ENCODE results near the gene TBX19.

Gene TBX19

GRCh38 chr1:168319691-168320090 lies 39.0 kb downstream of the TBX19 start:
- Histone ChIP-seq H3K23ac (ENCODE audit: low read length in 2 of 2) (no peak overlapping the region), H2AK5ac (ENCODE audit: low read length, severe bottlenecking) (no peak overlapping the region), H3K27ac (ENCODE audit: low read length, poor library complexity, severe bottlenecking) (no peak overlapping the region), H4K8ac (ENCODE audit: low read length) (no peak overlapping the region), H3K14ac (ENCODE audit: low read length in 2 of 2) (no peak overlapping the region), H3K9me3 (ENCODE audit: control insufficient read depth, low read length) (peaks cover 1% of the 10 kb centered on the region), H2AFZ (ENCODE audit: low read depth, low read length) (no peak overlapping the region), H3K4me3 (ENCODE audit: insufficient read depth in 1 of 2, low read depth in 1 of 2, low read length in 2 of 2) (no peak overlapping the region), H4K91ac (ENCODE audit: low read length) (no peak overlapping the region), H2BK12ac (ENCODE audit: low read length in 2 of 2) (no peak overlapping the region), H3K18ac (ENCODE audit: low read depth in 1 of 2, low read length in 2 of 2) (no peak overlapping the region), H3K4me1 (ENCODE audit: control insufficient read depth, insufficient read depth, low read depth, low read length) (peaks cover 2% of the 10 kb centered on the region), H3K36me3 (ENCODE audit: control insufficient read depth in 1 of 2, insufficient read depth in 2 of 2, low read depth in 1 of 2, low read length in 2 of 2) (peaks cover 5% of the 10 kb centered on the region in 2 experiments), H3K27me3 (ENCODE audit: control insufficient read depth in 1 of 2, insufficient read depth in 1 of 2, low read length in 2 of 2) (no peaks in the 10 kb centered on the region), H3K4ac (ENCODE audit: low read depth in 1 of 2, low read length in 2 of 2) (no peak overlapping the region), H2BK15ac (ENCODE audit: low read depth, poor library complexity, severe bottlenecking) (no peak overlapping the region), H3K9ac (ENCODE audit: low read length) (no peak overlapping the region), H3K79me1 (replicated peaks; ENCODE audit: low read length, poor library complexity, severe bottlenecking) (no peaks in the 10 kb centered on the region), H2BK120ac (ENCODE audit: low read depth, low read length) (no peak overlapping the region), H3K4me2 (ENCODE audit: low read length, poor library complexity, severe bottlenecking) (no peak overlapping the region), H2BK5ac (ENCODE audit: low read depth, low read length, poor library complexity, severe bottlenecking) (no peak overlapping the region)
- 75% methylated on average over 7 of the region's 8 CpGs for WGBS
- DNase-seq: peak; percentile 5

GRCh38 chr1:168320149-168320548 lies 39.5 kb downstream of the TBX19 start:
- Histone ChIP-seq H4K8ac (ENCODE audit: low read length) (no peak overlapping the region), H3K36me3 (ENCODE audit: control insufficient read depth in 1 of 2, insufficient read depth in 2 of 2, low read depth in 1 of 2, low read length in 2 of 2) (peaks cover 2 to 4% of the 10 kb centered on the region in 2 experiments), H2BK12ac (ENCODE audit: low read length in 2 of 2) (no peak overlapping the region), H3K4ac (ENCODE audit: low read depth in 1 of 2, low read length in 2 of 2) (no peak overlapping the region), H2BK120ac (ENCODE audit: low read depth, low read length) (no peak overlapping the region), H2AK5ac (ENCODE audit: low read length, severe bottlenecking) (no peak overlapping the region), H2AFZ (ENCODE audit: low read depth, low read length) (no peak overlapping the region), H3K23ac (ENCODE audit: low read length in 2 of 2) (no peak overlapping the region), H3K79me1 (replicated peaks; ENCODE audit: low read length, poor library complexity, severe bottlenecking) (no peaks in the 10 kb centered on the region), H3K4me3 (ENCODE audit: insufficient read depth in 1 of 2, low read depth in 1 of 2, low read length in 2 of 2) (no peak overlapping the region), H3K4me2 (ENCODE audit: low read length, poor library complexity, severe bottlenecking) (no peak overlapping the region), H3K27me3 (ENCODE audit: control insufficient read depth in 1 of 2, insufficient read depth in 1 of 2, low read length in 2 of 2) (no peaks in the 10 kb centered on the region), H3K9ac (ENCODE audit: low read length) (peak overlapping the region; percentile 70), H2BK5ac (ENCODE audit: low read depth, low read length, poor library complexity, severe bottlenecking) (no peak overlapping the region), H3K14ac (ENCODE audit: low read length in 2 of 2) (no peak overlapping the region), H3K18ac (ENCODE audit: low read depth in 1 of 2, low read length in 2 of 2) (no peak overlapping the region), H3K9me3 (ENCODE audit: control insufficient read depth, low read length) (peaks cover 3% of the 10 kb centered on the region), H4K91ac (ENCODE audit: low read length) (no peak overlapping the region), H3K4me1 (ENCODE audit: control insufficient read depth, insufficient read depth, low read depth, low read length) (peaks cover 2% of the 10 kb centered on the region), H2BK15ac (ENCODE audit: low read depth, poor library complexity, severe bottlenecking) (no peak overlapping the region), H3K27ac (ENCODE audit: low read length, poor library complexity, severe bottlenecking) (no peak overlapping the region)
- WGBS: 88% methylated on average over 1 of the region's 1 CpG
- DNase-seq: no peak

- H2AFZ ChIP-seq (ENCODE audit: low read depth, low read length): no peak overlapping the region
- WGBS: 60% methylated on average over 3 of the region's 5 CpGs
These were observed 40.2 kb downstream of the TBX19 start for GRCh38 chr1:168320800-168321450.

GRCh38 chr1:168321945-168322344 lies 41.3 kb downstream of the TBX19 start:
- H3K9ac ChIP-seq (ENCODE audit: low read length): no peak overlapping the region
- peak; percentile 22 for DNase-seq
- H2AFZ ChIP-seq (ENCODE audit: low read depth, low read length): no peak overlapping the region
- no peak overlapping the region for H4K8ac ChIP-seq (ENCODE audit: low read length)
- H3K14ac ChIP-seq (ENCODE audit: low read length in 2 of 2): no peak overlapping the region
- H3K4ac ChIP-seq (ENCODE audit: low read depth in 1 of 2, low read length in 2 of 2): no peak overlapping the region
- no peak overlapping the region for H2AK5ac ChIP-seq (ENCODE audit: low read length, severe bottlenecking)
- no peak overlapping the region for H2BK5ac ChIP-seq (ENCODE audit: low read depth, low read length, poor library complexity, severe bottlenecking)
- H3K27ac ChIP-seq (ENCODE audit: low read length, poor library complexity, severe bottlenecking): no peak overlapping the region
- no peak overlapping the region for H4K91ac ChIP-seq (ENCODE audit: low read length)
- no peak overlapping the region for H3K4me2 ChIP-seq (ENCODE audit: low read length, poor library complexity, severe bottlenecking)
- H3K18ac ChIP-seq (ENCODE audit: low read depth in 1 of 2, low read length in 2 of 2): no peak overlapping the region
- H2BK12ac ChIP-seq (ENCODE audit: low read length in 2 of 2): no peak overlapping the region
- no peaks in the 10 kb centered on the region for H3K36me3 ChIP-seq (ENCODE audit: control insufficient read depth in 1 of 2, insufficient read depth in 2 of 2, low read depth in 1 of 2, low read length in 2 of 2)
- peaks cover 2% of the 10 kb centered on the region for H3K4me1 ChIP-seq (ENCODE audit: control insufficient read depth, insufficient read depth, low read depth, low read length)
- no peak overlapping the region for H3K4me3 ChIP-seq (ENCODE audit: insufficient read depth in 1 of 2, low read depth in 1 of 2, low read length in 2 of 2)
- H3K9me3 ChIP-seq (ENCODE audit: control insufficient read depth, low read length): peaks cover 3% of the 10 kb centered on the region
- H2BK15ac ChIP-seq (ENCODE audit: low read depth, poor library complexity, severe bottlenecking): no peak overlapping the region
- no peaks in the 10 kb centered on the region for H3K79me1 ChIP-seq (replicated peaks; ENCODE audit: low read length, poor library complexity, severe bottlenecking)
- no peak overlapping the region for H2BK120ac ChIP-seq (ENCODE audit: low read depth, low read length)
- no peaks in the 10 kb centered on the region for H3K27me3 ChIP-seq (ENCODE audit: control insufficient read depth in 1 of 2, insufficient read depth in 1 of 2, low read length in 2 of 2)
- 91% methylated on average over 1 of the region's 1 CpG for WGBS
- no peak overlapping the region for H3K23ac ChIP-seq (ENCODE audit: low read length in 2 of 2)

More at GRCh38 chr1:168320800-168321450, 40.2 kb downstream of the TBX19 start:
- peak overlapping the region; percentile 70 for H3K9ac ChIP-seq (ENCODE audit: low read length)
- H2BK15ac ChIP-seq (ENCODE audit: low read depth, poor library complexity, severe bottlenecking): no peak overlapping the region
- no peaks in the 10 kb centered on the region for H3K27me3 ChIP-seq (ENCODE audit: control insufficient read depth in 1 of 2, insufficient read depth in 1 of 2, low read length in 2 of 2)
- H3K9me3 ChIP-seq (ENCODE audit: control insufficient read depth, low read length): peaks cover 3% of the 10 kb centered on the region
- no peaks in the 10 kb centered on the region for H3K79me1 ChIP-seq (replicated peaks; ENCODE audit: low read length, poor library complexity, severe bottlenecking)
- H2BK5ac ChIP-seq (ENCODE audit: low read depth, low read length, poor library complexity, severe bottlenecking): no peak overlapping the region
- no peak overlapping the region for H3K4ac ChIP-seq (ENCODE audit: low read depth in 1 of 2, low read length in 2 of 2)
- peaks cover 2% of the 10 kb centered on the region for H3K4me1 ChIP-seq (ENCODE audit: control insufficient read depth, insufficient read depth, low read depth, low read length)
- H3K23ac ChIP-seq (ENCODE audit: low read length in 2 of 2): no peak overlapping the region
- no peak overlapping the region for H2BK12ac ChIP-seq (ENCODE audit: low read length in 2 of 2)
- no peaks in the 10 kb centered on the region for H3K36me3 ChIP-seq (ENCODE audit: control insufficient read depth in 1 of 2, insufficient read depth in 2 of 2, low read depth in 1 of 2, low read length in 2 of 2)
- peak overlapping the region; percentile 69 for H3K27ac ChIP-seq (ENCODE audit: low read length, poor library complexity, severe bottlenecking)
- no peak overlapping the region for H2AK5ac ChIP-seq (ENCODE audit: low read length, severe bottlenecking)
- H3K4me3 ChIP-seq (ENCODE audit: insufficient read depth in 1 of 2, low read depth in 1 of 2, low read length in 2 of 2): no peak overlapping the region
- peak; percentile 88 for DNase-seq
- peak overlapping the region; percentile 38 for H4K8ac ChIP-seq (ENCODE audit: low read length)
- no peak overlapping the region for H3K4me2 ChIP-seq (ENCODE audit: low read length, poor library complexity, severe bottlenecking)
- no peak overlapping the region for H4K91ac ChIP-seq (ENCODE audit: low read length)
- H3K14ac ChIP-seq (ENCODE audit: low read length in 2 of 2): no peak overlapping the region
- H2BK120ac ChIP-seq (ENCODE audit: low read depth, low read length): no peak overlapping the region
- H3K18ac ChIP-seq (ENCODE audit: low read depth in 1 of 2, low read length in 2 of 2): no peak overlapping the region
